HCT116 (cell line): ENCODE measurements around the gene AIMP1.
"Not testable (repeated sequence)": the region's sequence is repeated elsewhere in the genome, so short reads cannot be mapped to it uniquely, and the experiment has no call there.

Source experiments
- POLR2A ChIP-seq: IDR thresholded peaks from 2 replicates; pipeline ENCODE4 v1.7.0; 2011; ENCODE audit warnings: borderline replicate concordance; ENCODE audit not compliant: insufficient read depth, insufficient read length; ENCODE audit errors: extremely low read depth
- TF ChIP-seq, protein P1 (sequence below), 3 experiments: fragments of 200-600 bp in 1 of 3; sonication (generic) in 1 of 3; IDR thresholded peaks in 2 of 3; conservative IDR thresholded peaks in 1 of 3; 2 replicates each; pipeline ENCODE4 v1.5.1; 2012 to 2017; ENCODE audit warnings: low read depth in 2 of 3, low read length in 2 of 3, antibody characterized with exemption in 1 of 3, borderline replicate concordance in 1 of 3, control low read depth in 1 of 3, mild to moderate bottlenecking in 1 of 3, mixed read lengths in 1 of 3, mixed run types in 1 of 3, moderate library complexity in 1 of 3; ENCODE audit not compliant: insufficient read depth in 1 of 3

DNA sequence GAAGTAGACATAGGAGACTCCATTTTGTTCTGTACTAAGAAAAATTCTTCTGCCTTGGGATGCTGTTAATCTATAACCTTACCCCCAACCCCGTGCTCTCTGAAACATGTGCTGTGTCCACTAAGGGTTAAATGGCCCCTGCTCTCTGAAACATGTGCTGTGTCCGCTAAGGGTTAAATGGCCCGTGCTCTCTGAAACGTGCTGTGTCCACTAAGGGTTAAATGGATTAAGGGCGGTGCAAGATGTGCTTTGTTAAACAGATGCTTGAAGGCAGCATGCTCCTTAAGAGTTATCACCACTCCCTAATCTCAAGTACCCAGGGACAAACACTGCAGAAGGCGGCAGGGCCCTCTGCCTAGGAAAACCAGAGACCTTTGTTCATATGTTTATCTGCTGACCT, 5.5 kb downstream of the AIMP1 start:
- TF ChIP-seq, protein P1, sequence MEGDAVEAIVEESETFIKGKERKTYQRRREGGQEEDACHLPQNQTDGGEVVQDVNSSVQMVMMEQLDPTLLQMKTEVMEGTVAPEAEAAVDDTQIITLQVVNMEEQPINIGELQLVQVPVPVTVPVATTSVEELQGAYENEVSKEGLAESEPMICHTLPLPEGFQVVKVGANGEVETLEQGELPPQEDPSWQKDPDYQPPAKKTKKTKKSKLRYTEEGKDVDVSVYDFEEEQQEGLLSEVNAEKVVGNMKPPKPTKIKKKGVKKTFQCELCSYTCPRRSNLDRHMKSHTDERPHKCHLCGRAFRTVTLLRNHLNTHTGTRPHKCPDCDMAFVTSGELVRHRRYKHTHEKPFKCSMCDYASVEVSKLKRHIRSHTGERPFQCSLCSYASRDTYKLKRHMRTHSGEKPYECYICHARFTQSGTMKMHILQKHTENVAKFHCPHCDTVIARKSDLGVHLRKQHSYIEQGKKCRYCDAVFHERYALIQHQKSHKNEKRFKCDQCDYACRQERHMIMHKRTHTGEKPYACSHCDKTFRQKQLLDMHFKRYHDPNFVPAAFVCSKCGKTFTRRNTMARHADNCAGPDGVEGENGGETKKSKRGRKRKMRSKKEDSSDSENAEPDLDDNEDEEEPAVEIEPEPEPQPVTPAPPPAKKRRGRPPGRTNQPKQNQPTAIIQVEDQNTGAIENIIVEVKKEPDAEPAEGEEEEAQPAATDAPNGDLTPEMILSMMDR (IDR thresholded peaks at IDR 0.05 in 2 of 3, conservative IDR thresholded peaks at IDR 0.05 in 1 of 3; ENCODE audit: borderline replicate concordance in 1 of 3, insufficient read depth in 1 of 3, low read depth in 2 of 3, low read length in 2 of 3) = not testable (repeated sequence)
- not testable (repeated sequence) for TF ChIP-seq POLR2A
